ENCODE results near the gene ENSA. TPM values are rescaled to one million over a fixed set of nuclear protein-coding genes. Genes with fewer than 3 reads are reported as not detected.
A peak's percentile ranks its signal among the peaks of the same experiment; 100 is the strongest.
"Not testable (repeated sequence)": the region's sequence is repeated elsewhere in the genome, so short reads cannot be mapped to it uniquely, and the experiment has no call there.

Gene ENSA, protein sequence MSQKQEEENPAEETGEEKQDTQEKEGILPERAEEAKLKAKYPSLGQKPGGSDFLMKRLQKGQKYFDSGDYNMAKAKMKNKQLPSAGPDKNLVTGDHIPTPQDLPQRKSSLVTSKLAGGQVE
- polyA plus RNA-seq (ENCODE audit: low read depth in 6 of 6), result 10 to 100 TPM; 57.1 to 85.2 (median 72.9) TPM

DNA sequence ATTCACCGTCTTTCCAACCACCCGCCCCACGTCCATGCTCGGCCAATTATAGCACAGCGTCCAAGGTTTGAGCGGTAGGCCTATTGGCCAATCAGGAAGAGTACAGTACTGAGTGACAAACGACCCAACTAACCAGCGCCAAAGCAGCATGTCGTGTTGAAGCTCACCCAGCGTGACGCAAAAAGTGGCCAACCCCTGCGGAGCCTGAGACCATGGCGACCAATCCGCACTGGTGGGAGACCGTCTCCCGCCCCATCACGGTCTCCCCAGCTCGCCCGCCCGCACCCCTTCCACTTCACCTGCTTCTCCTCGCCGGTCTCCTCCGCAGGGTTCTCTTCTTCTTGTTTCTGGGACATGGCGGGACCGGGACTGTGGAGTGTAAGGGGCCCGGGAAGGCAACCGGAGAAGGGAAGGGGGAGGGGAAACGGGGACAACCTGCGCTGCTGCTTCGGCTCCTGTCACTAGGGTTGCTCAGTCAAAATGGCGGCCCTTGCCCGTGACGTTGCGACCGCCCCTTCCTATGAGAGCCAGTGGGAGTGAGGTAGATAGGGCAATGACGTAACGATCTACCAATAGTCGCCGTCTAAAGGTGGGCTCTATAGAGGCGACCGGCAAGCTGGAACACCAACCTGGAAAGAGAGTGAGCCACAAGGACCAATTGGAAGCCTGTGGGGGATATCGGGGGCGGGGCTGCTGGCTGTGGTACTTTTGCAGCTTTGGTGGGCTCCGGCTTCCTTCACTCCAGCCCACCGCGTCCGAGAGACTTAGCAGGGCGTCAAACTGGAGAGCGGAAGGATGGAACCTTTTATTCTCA lies at the start of gene ENSA:
Gene ENSA (minus strand): TSS at position 498 of the 814 bp plus-strand sequence. CDS start 142 bp downstream, at position 356.
- peak; percentile 97 for DNase-seq
- no peaks in the 10 kb centered on the region for H3K27me3 Mint-ChIP-seq
- H3K27ac Mint-ChIP-seq, result peak within 1 kb of the TSS in 1 of 6 donors; percentile 44
- H3K36me3 Mint-ChIP-seq, result peaks cover 7 to 15% of the 10 kb centered on the region in 2 donors
- ATAC-seq (ENCODE audit: low read depth in 2 of 2), result peak; percentile 82 to 86
- peaks cover 17 to 27% (median 18%) of the 10 kb centered on the region in 3 donors for H3K4me1 Mint-ChIP-seq
- no peak within 1 kb of the TSS for H3K4me3 Mint-ChIP-seq
- no peaks in the 10 kb centered on the region for H3K9me3 Mint-ChIP-seq

DNA sequence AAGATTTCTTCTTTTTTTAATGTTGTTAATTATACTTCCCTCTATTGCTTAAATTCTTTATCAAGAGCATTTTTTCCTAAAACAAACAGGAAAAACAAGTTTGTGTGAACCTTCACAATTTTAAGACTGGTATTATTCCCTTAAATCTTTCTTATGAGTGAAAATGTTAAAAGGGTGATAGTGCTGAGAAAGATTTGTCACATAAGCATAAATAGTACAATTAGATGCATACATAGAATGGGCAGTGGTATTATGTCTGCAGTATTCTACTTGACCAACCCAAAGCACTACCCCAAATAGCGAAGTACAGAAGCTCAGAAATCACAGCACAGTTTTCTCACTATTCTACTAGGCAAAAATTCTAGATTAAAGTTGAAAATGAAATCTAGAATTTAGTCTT lies 49.6 kb upstream of the ENSA start:
- DNase-seq (no peak), ATAC-seq (ENCODE audit: low read depth in 2 of 2) (no peak)
- peaks cover 4 to 7% (median 5%) of the 10 kb centered on the region in 3 donors for H3K4me1 Mint-ChIP-seq
- H3K4me3 Mint-ChIP-seq, result no peak overlapping the region
- no peaks in the 10 kb centered on the region for H3K27me3 Mint-ChIP-seq
- no peaks in the 10 kb centered on the region for H3K9me3 Mint-ChIP-seq
- H3K36me3 Mint-ChIP-seq, result peaks cover 0 to 5% of the 10 kb centered on the region in 2 donors
- H3K27ac Mint-ChIP-seq, result no peak overlapping the region

DNA sequence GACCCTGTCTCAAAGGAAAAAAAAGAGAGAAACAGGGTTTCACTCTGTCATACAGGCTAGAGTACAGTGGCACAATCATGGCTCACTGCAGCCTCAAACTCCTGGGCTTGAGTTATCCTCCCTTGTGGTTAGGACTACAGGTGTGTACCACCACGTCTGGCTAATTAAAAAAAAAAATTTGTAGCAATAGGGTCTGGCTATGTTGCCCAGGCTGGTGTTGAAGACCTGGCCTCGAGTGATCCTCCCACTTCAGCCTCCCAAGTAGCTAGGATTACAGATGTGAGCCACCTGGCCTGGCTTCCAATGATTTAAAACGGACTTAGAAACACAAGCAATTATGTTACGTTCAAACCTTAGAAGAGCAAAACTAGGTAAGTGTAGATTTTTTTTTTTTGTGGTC lies 45.5 kb upstream of the ENSA start:
- no peak for ATAC-seq (ENCODE audit: low read depth in 2 of 2)
- H3K9me3 Mint-ChIP-seq, result no peaks in the 10 kb centered on the region
- H3K27ac Mint-ChIP-seq, result no peak overlapping the region
- no peak for DNase-seq
- no peaks in the 10 kb centered on the region for H3K27me3 Mint-ChIP-seq
- H3K4me1 Mint-ChIP-seq, result peaks cover 0 to 3% (median 0%) of the 10 kb centered on the region in 3 donors
- peaks cover 0 to 5% of the 10 kb centered on the region in 2 donors for H3K36me3 Mint-ChIP-seq
- no peak overlapping the region for H3K4me3 Mint-ChIP-seq

DNA sequence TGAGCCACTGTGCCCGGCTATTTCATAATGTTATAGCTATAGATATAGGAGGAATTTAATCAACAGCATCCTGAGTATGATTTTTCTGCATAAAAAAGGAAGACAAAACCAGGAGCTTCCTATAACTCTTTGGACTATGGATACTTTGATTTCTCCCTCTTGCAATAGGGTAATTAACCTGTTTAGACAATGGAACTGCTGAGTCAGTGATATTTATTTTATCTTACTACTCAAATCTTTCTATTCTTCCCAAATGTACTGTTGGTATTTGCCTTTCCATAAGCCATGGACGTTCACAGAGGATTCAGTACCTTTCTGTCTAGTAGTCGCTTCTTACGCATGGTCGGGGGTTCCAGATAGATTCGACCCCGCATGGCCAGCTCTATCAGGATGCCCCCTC lies 33.9 kb upstream of the ENSA start:
- Mint-ChIP-seq H3K27me3 (no peaks in the 10 kb centered on the region), H3K27ac (peak overlapping the region in 1 of 6 donors; percentile 48), H3K4me1 (peaks cover 4 to 12% (median 10%) of the 10 kb centered on the region in 3 donors), H3K9me3 (no peaks in the 10 kb centered on the region), H3K4me3 (no peak overlapping the region), H3K36me3 (peaks cover 16 to 26% of the 10 kb centered on the region in 2 donors)
- DNase-seq (no peak), ATAC-seq (ENCODE audit: low read depth in 2 of 2) (no peak)

DNA sequence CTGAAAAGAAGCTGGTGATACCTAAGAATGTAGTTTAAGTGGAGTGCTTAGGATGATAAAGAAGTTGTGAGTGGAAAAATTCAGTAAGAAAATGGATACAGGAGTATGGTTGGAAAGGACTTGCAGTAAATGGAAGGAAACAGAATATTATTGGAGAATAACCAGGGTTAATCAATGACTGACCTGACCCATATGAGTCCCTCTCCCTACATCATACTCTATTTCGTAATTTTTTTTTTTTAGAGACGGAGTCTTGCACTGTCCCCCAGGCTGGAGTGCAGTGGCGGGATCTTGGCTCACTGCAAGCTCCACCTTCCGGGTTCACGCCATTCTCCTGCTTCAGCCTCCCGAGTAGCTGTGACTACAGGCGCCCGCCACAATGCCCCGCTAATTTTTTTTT lies 33.4 kb upstream of the ENSA start:
- H3K27ac Mint-ChIP-seq, result peak overlapping the region in 2 of 6 donors; percentile 2 to 94
- ATAC-seq (ENCODE audit: low read depth in 2 of 2) (no peak), DNase-seq (no peak)
- H3K4me3 Mint-ChIP-seq, result no peak overlapping the region
- peaks cover 16 to 26% of the 10 kb centered on the region in 2 donors for H3K36me3 Mint-ChIP-seq
- H3K27me3 Mint-ChIP-seq, result no peaks in the 10 kb centered on the region
- peaks cover 4 to 12% (median 10%) of the 10 kb centered on the region in 3 donors for H3K4me1 Mint-ChIP-seq
- H3K9me3 Mint-ChIP-seq, result no peaks in the 10 kb centered on the region

DNA sequence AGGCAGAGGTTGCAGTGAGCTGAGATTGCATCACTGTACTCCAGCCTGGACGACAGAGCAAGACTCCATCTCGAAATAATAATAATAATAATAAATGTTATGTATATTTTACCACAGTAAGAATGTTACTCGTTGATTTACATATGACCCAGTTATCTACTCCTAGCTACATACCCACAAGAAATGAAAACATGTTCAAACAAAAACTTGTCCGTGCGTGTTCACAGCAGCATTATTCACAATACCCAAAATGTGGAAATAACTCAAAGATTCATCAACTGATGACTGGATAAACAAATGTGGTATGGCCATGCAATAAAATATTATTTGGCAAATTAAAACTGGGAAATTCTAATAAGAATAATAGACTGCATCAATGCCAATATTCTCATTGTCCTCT lies 31.7 kb upstream of the ENSA start:
- Mint-ChIP-seq H3K27ac (no peak overlapping the region), H3K4me3 (no peak overlapping the region), H3K36me3 (peaks cover 16 to 26% of the 10 kb centered on the region in 2 donors), H3K9me3 (no peaks in the 10 kb centered on the region), H3K4me1 (peaks cover 4 to 12% (median 10%) of the 10 kb centered on the region in 3 donors), H3K27me3 (no peaks in the 10 kb centered on the region)
- DNase-seq (no peak), ATAC-seq (ENCODE audit: low read depth in 2 of 2) (no peak)

DNA sequence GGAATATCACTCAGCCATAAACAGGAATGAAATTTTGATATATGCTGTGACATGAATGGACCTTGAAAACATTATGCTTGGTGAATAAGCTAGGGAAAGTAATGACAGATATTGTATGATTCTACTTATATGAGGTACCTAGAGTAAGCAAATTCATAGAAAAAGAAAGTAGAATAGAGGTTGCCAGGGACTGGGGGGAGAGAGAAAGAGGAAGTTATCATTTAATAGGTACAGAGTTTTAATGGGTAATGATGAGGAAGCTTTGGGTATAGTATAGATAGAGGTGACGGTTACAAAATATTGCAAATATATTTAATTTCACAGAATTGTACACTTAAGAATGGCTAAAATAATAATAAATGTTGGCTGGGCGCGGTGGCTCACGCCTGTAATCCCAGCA lies 31.2 kb upstream of the ENSA start:
- peak overlapping the region in 1 of 6 donors; percentile 6 for H3K27ac Mint-ChIP-seq

DNA sequence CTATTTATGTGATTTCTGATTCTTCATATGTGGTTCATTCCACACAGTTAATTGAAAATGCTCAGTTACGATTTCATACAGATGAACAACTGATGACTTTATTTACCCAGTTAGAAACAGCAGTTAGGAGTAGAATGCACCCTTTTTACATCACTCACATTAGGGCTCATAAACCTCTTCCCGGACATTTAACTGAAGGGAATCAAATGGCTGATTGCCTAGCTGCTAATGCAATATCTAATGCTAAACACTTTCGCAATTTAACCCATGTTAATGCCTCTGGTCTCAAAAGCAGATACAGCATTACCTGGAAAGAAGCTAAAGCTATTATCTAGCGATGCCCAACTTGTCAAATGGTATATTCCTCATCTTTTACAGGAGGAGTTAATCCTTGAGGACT lies 27.7 kb upstream of the ENSA start:
- H3K9me3 Mint-ChIP-seq; H3K4me1 Mint-ChIP-seq; H3K27me3 Mint-ChIP-seq; DNase-seq; H3K27ac Mint-ChIP-seq; ATAC-seq (ENCODE audit: low read depth in 2 of 2); H3K4me3 Mint-ChIP-seq: not testable (repeated sequence)
- H3K36me3 Mint-ChIP-seq, result peaks cover 8 to 19% of the 10 kb centered on the region in 2 donors

More for the DNA sequence above, 31.2 kb upstream of the ENSA start:
- no peaks in the 10 kb centered on the region for H3K9me3 Mint-ChIP-seq
- peaks cover 4 to 12% (median 10%) of the 10 kb centered on the region in 3 donors for H3K4me1 Mint-ChIP-seq
- ATAC-seq (ENCODE audit: low read depth in 2 of 2) (peak; percentile 51 to 73), DNase-seq (peak; percentile 3)
- no peaks in the 10 kb centered on the region for H3K27me3 Mint-ChIP-seq
- no peak overlapping the region for H3K4me3 Mint-ChIP-seq
- peaks cover 16 to 26% of the 10 kb centered on the region in 2 donors for H3K36me3 Mint-ChIP-seq

DNA sequence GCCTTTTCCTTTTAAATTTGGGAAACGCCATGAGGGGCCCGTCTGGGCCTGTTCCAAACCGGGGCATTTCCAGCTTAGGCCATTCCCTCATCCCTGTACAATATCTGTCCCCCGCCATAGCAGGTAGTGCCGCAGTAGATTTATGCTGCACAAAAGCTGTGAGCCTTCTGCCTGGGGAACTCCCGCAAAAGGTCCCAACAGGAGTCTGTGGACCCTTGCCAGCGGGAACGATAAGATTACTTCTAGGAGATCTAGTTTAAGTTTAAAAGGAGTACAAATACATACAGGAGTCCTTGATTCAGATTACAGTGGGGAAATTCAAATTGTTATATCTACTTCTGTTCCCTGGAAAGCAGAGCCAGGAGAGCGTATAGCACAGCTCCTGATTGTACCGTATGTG lies 25.2 kb upstream of the ENSA start:
- DNase-seq; H3K27ac Mint-ChIP-seq; H3K27me3 Mint-ChIP-seq; H3K4me3 Mint-ChIP-seq; H3K9me3 Mint-ChIP-seq; H3K4me1 Mint-ChIP-seq; ATAC-seq (ENCODE audit: low read depth in 2 of 2); H3K36me3 Mint-ChIP-seq: not testable (repeated sequence)

DNA sequence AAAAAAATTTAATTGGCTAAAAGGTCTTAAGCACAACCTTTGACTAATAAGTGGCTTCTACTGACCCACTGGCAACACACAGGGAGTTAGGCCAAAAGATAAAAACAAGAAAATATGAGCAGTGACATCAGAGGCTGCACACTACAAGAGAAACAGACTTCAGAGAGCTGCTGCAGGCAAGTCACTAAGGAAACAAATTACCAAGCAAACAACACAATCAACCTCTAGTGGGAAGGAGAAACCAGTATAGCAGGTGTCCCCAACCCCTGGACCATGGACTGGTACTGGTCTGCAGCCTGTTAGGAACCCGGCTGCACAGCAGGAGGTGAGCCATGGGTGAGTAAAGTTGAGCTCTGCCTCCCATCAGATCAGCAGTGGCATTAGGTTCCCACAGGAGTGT lies 20.8 kb upstream of the ENSA start:
- H3K27me3 Mint-ChIP-seq, result no peaks in the 10 kb centered on the region
- H3K27ac Mint-ChIP-seq, result no peak overlapping the region

DNA sequence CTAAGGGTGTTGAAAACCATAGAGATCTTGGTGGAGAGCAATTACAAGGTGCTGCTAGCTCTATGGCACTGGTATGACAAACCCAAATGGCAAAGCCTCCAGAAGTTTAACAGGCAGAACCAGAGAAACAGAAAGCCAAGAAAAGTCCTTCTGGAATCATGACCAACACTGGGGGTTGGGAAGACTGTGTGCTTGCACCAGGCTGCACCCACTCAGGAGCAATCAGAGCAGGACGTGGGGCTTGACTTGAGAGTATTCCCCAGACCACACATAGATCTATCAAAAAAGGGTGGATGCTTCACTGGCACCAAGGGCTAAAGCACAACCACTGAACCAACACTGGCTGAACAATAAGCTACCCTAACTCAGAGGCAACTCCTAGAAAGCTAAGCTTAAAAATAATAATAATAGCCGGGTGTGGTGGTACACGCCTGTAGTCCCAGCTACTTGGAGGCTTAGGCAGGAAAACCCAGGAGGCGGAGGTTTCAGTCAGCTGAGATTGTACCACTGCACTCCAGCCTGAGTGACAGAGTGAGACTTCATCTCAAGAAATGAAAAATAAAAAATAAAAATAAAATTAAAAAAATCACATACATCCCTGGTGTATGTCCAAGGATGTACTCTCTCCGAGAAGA lies 20.1 kb upstream of the ENSA start:
- DNase-seq (no peak), ATAC-seq (ENCODE audit: low read depth in 2 of 2) (no peak)
- Mint-ChIP-seq H3K4me1 (peaks cover 0 to 5% (median 3%) of the 10 kb centered on the region in 3 donors), H3K4me3 (peak overlapping the region in 1 of 8 donors; percentile 82), H3K27ac (no peak overlapping the region), H3K9me3 (no peaks in the 10 kb centered on the region), H3K36me3 (peaks cover 12 to 17% of the 10 kb centered on the region in 2 donors), H3K27me3 (no peaks in the 10 kb centered on the region)

More for the DNA sequence above, 20.8 kb upstream of the ENSA start:
- DNase-seq (no peak), ATAC-seq (ENCODE audit: low read depth in 2 of 2) (no peak)
- Mint-ChIP-seq H3K36me3 (peaks cover 12 to 17% of the 10 kb centered on the region in 2 donors), H3K9me3 (no peaks in the 10 kb centered on the region), H3K4me3 (no peak overlapping the region), H3K4me1 (peaks cover 0 to 5% (median 3%) of the 10 kb centered on the region in 3 donors)

DNA sequence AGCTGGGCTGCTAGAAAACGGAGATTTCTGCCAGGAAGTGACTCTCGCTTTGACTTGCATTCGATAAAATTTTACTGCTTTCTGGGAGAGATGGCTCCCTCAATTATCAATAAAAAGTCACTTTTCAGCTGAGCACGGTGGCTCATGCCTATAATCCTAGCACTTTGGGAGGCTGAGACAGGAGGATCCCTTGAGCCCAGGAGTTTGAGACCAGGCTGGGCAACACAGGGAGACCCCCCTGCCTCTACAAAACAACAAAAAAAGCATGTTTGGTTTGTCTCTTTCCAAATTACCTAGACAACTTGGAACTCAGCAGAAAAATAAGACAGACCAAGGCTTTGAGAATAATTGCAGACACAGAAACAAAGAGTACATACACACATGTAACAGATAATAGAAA lies 12.9 kb upstream of the ENSA start:
- Mint-ChIP-seq H3K27ac (no peak overlapping the region), H3K9me3 (no peaks in the 10 kb centered on the region), H3K4me1 (no peaks in the 10 kb centered on the region), H3K36me3 (no peaks in the 10 kb centered on the region), H3K27me3 (no peaks in the 10 kb centered on the region), H3K4me3 (no peak overlapping the region)
- no peak for DNase-seq
- no peak for ATAC-seq (ENCODE audit: low read depth in 2 of 2)

DNA sequence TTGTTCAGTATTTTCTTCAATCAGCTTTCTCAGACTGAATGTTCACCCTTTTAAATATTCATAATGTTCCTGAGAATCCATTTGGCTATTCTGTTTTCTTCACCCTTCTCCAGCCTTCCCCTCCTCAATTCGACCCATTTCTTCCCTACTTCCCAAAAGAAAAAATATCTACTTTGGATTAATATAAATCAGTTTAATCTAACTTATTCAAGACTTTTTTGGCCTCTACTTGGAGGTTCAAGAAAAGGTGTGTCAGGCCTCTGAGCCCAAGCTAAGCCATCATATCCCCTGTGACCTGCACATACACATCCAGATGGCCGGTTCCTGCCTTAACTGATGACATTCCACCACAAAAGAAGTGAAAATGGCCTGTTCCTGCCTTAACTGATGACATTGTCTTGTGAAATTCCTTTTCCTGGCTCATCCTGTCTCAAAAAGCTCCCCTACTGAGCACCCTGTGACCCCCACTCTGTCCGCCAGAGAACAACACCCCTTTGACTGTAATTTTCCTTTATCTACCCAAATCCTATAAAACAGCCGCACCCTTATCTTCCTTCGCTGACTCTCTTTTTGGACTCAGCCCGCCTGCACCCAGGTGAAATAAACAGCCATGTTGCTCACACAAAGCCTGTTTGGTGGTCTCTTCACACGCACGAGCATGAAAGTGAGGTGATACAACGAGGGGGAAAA lies 11.9 kb upstream of the ENSA start:
- not testable (repeated sequence) for DNase-seq; H3K4me1 Mint-ChIP-seq; ATAC-seq (ENCODE audit: low read depth in 2 of 2); H3K36me3 Mint-ChIP-seq; H3K4me3 Mint-ChIP-seq; H3K27ac Mint-ChIP-seq; H3K9me3 Mint-ChIP-seq; H3K27me3 Mint-ChIP-seq
